Measurements from ENCODE around the gene VRK1. TPM values are rescaled to one million over a fixed set of nuclear protein-coding genes. Genes with fewer than 3 reads are reported as not detected.
"Not testable (repeated sequence)": the region's sequence is repeated elsewhere in the genome, so short reads cannot be mapped to it uniquely, and the experiment has no call there.

Gene VRK1
- polyA plus RNA-seq, 4 donors: 23.1 to 28.3 (median 24.7) TPM

DNA sequence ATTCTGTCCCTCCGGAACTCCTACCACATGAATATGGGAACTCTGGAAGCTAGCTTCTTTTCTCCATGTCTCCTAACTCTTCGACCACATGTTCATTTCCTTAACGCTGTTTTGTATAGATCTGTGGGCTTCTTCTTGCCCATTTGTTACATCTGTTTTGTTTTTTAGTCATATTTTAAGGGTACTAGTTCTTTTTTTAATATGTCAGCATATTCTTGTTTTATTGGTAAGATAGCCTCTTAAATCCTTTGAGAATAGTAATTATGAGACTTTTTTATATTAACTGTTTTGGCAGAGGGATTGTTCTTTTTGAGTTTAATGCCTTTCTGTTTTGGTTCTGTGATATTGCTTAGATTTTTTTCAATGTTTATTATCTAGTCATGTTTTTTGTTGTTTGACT is 70.5 kb downstream of the VRK1 start:
- DNase-seq (ENCODE audit: low read depth in 4 of 4, low spot score in 2 of 4): no peak

DNA sequence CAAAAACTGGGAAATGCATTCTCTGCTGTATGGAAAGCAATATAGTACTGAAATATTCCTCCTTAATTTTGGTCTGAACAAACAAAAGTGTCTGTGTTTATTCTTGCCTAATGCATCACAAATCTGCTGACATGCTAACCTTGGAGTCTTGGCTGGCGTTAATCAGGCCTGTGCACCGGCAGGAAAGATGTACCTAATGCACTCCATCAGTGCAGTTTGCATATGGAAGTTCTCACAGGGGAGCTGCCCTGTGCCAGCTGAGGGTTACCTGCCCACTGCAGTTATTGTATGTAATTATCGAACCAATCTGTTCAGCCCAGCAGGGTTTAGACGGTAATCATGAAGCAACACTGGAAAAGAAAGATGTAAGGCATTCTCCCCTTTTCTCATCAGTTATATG is 76.9 kb downstream of the VRK1 start:
- no peak for DNase-seq (ENCODE audit: low read depth in 4 of 4, low spot score in 2 of 4)

DNA sequence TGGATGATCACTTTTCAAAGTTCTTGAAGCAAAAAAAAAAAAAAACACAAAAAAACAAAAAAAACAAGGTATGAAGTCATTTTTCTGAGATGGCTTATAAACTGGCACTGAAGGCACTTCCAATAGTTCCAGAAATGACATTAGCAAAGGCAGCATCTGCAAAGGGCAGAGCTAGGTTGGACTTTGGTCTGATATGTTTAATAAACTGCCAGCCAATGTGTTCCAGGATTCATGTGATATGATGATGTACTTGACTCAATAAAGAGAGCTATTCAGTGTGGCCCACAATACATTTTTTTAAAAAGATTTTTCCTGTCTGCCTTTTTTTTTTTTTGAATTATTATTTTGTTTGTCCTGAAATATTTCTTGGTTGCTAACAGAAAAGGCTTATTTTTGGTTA is 79.6 kb downstream of the VRK1 start:
- no peak for DNase-seq (ENCODE audit: low read depth in 4 of 4, low spot score in 2 of 4)

DNA sequence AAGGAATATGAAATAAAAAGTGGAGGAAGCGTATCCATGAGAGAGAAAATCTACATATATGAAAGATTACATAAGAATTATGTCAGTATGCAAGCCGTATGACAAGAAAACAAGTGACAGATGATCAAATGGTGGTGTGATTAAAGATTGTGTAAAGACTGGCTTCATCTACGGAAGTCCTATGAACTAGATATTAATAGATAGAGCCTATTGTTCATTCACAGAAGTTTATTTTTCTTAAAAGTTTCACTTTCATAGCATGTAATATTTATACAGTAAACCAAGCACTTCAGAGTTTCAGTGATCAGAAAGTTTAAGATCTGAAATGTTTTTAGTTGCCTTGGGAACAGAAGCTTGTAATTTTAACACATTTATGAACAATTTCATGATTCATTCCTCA is 84.5 kb downstream of the VRK1 start:
- no peak for DNase-seq (ENCODE audit: low read depth in 4 of 4, low spot score in 2 of 4)

- not testable (repeated sequence) for DNase-seq (ENCODE audit: low read depth in 4 of 4, low spot score in 2 of 4)
Observed at GRCh38 chr14:96883974-96884373, 86.8 kb downstream of the VRK1 start.

DNA sequence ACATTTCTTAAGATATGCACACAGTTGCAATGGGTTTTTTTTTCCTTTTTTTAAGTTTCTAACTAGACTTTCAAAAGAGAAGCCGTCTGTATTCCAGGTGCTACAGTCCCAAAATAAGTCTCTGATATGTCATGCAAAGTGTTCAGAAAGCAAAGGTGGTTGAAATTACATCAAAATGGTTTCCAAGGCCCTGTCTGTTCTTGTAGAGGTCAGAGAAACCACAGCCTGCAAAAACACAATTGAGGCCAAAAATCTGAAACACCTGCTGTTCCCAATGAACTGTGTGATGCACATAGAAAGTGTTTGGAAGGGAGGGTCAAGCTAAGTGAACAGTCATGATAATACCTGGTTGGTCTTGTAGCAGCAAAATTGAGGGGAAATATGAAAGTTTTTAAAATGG is 91.0 kb downstream of the VRK1 start:
- no peak for DNase-seq (ENCODE audit: low read depth in 4 of 4, low spot score in 2 of 4)

- no peak for DNase-seq (ENCODE audit: low read depth in 4 of 4, low spot score in 2 of 4)
Observed at GRCh38 chr14:96888593-96888992, 91.4 kb downstream of the VRK1 start.

DNA sequence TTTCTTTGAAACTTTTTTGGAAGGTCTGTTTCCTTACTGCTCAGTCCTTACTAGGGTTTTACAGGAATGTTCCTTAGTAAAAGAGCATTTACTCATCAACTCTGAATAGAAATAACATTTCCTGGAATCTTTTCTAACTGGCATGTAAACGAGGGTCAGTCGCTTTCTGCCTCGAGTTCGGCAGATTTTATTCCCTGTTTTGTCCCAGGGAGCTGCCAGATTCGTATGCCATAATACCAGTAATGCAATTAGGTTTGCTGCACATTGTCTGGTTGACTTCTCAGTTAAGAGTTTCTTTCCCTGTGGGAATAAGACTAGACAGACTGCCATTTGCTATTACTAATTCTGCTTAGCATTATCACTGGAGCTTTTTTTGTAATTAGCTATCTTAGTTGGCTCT is 91.9 kb downstream of the VRK1 start:
- no peak for DNase-seq (ENCODE audit: low read depth in 4 of 4, low spot score in 2 of 4)

- DNase-seq (ENCODE audit: low read depth in 4 of 4, low spot score in 2 of 4): no peak
Observed at GRCh38 chr14:96893966-96894622, 96.9 kb downstream of the VRK1 start.

GRCh38 chr14:96894966-96895365 is 97.8 kb downstream of the VRK1 start:
- no peak for DNase-seq (ENCODE audit: low read depth in 4 of 4, low spot score in 2 of 4)

- no peak for DNase-seq (ENCODE audit: low read depth in 4 of 4, low spot score in 2 of 4)
Observed at GRCh38 chr14:96895658-96896271, 98.6 kb downstream of the VRK1 start.

- no peak for DNase-seq (ENCODE audit: low read depth in 4 of 4, low spot score in 2 of 4)
Observed at GRCh38 chr14:96897184-96897583, 100.0 kb downstream of the VRK1 start.

GRCh38 chr14:96901227-96901626 is 104.0 kb downstream of the VRK1 start:
- no peak for DNase-seq (ENCODE audit: low read depth in 4 of 4, low spot score in 2 of 4)

DNA sequence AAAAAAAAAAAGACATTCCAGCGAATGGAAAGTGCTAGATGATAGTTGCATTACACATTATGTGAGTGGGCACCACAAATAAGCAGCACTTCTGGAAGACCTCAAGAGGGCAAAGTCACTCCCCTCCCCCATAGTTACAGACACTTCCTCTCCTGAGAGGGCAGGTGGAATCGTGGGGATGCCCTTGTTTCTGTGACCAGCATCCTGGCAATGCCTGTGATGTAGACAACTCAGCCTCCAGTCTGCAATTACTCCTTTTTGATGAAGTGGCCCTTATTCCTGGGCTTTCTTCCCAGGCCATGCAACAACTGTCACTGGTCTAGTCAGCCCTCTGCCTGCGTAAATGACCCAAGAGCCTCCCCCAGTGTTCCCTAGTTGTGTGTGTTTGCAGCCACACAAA is 104.8 kb downstream of the VRK1 start:
- DNase-seq (ENCODE audit: low read depth in 4 of 4, low spot score in 2 of 4): no peak

- no peak for DNase-seq (ENCODE audit: low read depth in 4 of 4, low spot score in 2 of 4)
Observed at GRCh38 chr14:96903444-96904023, 106.4 kb downstream of the VRK1 start.

DNA sequence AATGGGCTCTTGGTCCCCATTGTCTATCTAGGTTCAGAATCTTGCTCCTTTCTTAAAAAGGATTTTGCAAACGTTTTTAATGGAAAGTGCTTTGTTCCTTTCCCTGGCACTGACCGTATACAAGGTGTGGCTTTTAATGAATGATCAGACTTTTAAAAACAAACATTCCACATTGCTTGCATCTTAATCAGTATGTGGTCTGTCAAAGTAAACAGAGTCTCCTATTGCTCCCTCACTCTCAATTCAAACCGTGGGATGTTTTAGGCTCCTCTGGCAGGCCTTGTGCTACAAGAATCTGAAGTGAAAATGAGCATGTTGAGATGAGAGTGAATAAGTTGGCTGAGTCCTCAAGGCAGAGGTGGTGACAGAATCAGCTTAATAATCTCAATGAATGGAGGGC is 107.0 kb downstream of the VRK1 start:
- DNase-seq (ENCODE audit: low read depth in 4 of 4, low spot score in 2 of 4): no peak

GRCh38 chr14:96905065-96905464 is 107.9 kb downstream of the VRK1 start:
- DNase-seq (ENCODE audit: low read depth in 4 of 4, low spot score in 2 of 4): no peak

- DNase-seq (ENCODE audit: low read depth in 4 of 4, low spot score in 2 of 4): no peak
Observed at GRCh38 chr14:96905825-96906224, 108.6 kb downstream of the VRK1 start.

DNA sequence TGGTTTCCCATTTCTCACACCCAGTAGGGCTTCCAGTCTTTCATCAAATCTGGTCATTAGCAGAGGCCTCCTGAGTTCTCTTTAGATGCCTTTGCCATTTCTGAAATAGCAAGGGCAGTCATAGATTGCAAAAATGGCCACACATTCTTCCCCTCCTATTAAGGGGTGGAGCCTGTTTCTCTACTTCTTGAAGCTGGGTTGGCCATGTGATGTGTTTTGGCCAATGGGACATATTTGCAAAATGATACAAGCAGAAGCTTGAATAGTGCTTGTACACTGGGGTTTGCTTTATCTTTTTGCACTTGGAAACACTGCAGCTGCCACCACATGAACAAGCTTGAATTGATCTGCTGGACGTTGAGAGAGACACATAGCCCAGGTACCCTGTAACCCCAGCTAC is 109.3 kb downstream of the VRK1 start:
- no peak for DNase-seq (ENCODE audit: low read depth in 4 of 4, low spot score in 2 of 4)

- DNase-seq (ENCODE audit: low read depth in 4 of 4, low spot score in 2 of 4): no peak
Observed at GRCh38 chr14:96909841-96910364, 112.7 kb downstream of the VRK1 start.

GRCh38 chr14:96911499-96912149 is 114.4 kb downstream of the VRK1 start:
- peak in 2 of 4 donors; percentile 7 to 11 for DNase-seq (ENCODE audit: low read depth in 4 of 4, low spot score in 2 of 4)

Data from left renal cortex interstitium (tissue), 4 donors.